SK-N-SH treated with all-trans-retinoic acid at 6 μM for 48 hours (cell line): ENCODE data around the gene ZFP62.

Experiments used
- OSR1 ChIP-seq: fragments of 250-450 bp; sonication (Bioruptor Pico); IDR thresholded peaks from 2 replicates; pipeline ENCODE4 v1.8.0; 2022; ENCODE audit warnings: moderate library complexity, mild to moderate bottlenecking, inconsistent platforms
- PATZ1 ChIP-seq: fragments of 250-450 bp; sonication (Bioruptor Pico); IDR thresholded peaks from 2 replicates; pipeline ENCODE4 v1.8.0; 2020; ENCODE audit warnings: mild to moderate bottlenecking, moderate library complexity, borderline replicate concordance
- RARB ChIP-seq: fragments of 250-450 bp; sonication (Bioruptor Pico); IDR thresholded peaks from 2 replicates; pipeline ENCODE4 v1.8.0; 2021; ENCODE audit warnings: mild to moderate bottlenecking, moderate library complexity

GRCh38 chr5:180848878-180849277, 12.2 kb downstream of the ZFP62 start:
- no peak for TF ChIP-seq PATZ1 (CRISPR knock-in tag)
- TF ChIP-seq OSR1 (CRISPR knock-in tag), result no peak
- TF ChIP-seq RARB (CRISPR knock-in tag), result no peak
